ENCODE results near the gene ZNF512B. TPM values are rescaled to one million over a fixed set of nuclear protein-coding genes. Genes with fewer than 3 reads are reported as not detected.

ZNF512B gene
- total RNA-seq, 2 donors from 2014 or later, result 10.2 to 13.8 TPM

- Histone ChIP-seq H3K9me3 (no peaks in the 10 kb centered on the region), H3K4me3 (no peak overlapping the region), H3K36me3 (peaks cover 47% of the 10 kb centered on the region), H3K4me1 (ENCODE audit: control insufficient read depth in 1 of 2, low read depth in 2 of 2) (peaks cover 0 to 4% of the 10 kb centered on the region in 2 donors), H3K27ac (no peak overlapping the region), H3K27me3 (replicated peaks; ENCODE audit: insufficient read depth) (no peaks in the 10 kb centered on the region)
- DNase-seq (ENCODE audit: low spot score), result no peak
- TF ChIP-seq CTCF (IDR thresholded peaks at IDR 0.05), result no peak
- no peak for ATAC-seq (ENCODE audit: insufficient number of reproducible peaks, low FRiP score, low read depth)
Measured at GRCh38 chr20:63929071-63929470, 40.7 kb downstream of the ZNF512B start.

- no peaks in the 10 kb centered on the region for H3K9me3 ChIP-seq
- no peak for ATAC-seq (ENCODE audit: insufficient number of reproducible peaks, low FRiP score, low read depth)
- no peaks in the 10 kb centered on the region for H3K27me3 ChIP-seq (replicated peaks; ENCODE audit: insufficient read depth)
- peaks cover 0 to 8% of the 10 kb centered on the region in 2 donors for H3K4me1 ChIP-seq (ENCODE audit: control insufficient read depth in 1 of 2, low read depth in 2 of 2)
- no peak overlapping the region for H3K27ac ChIP-seq
- DNase-seq (ENCODE audit: low spot score), result no peak
- no peak overlapping the region for H3K4me3 ChIP-seq
- no peak for TF ChIP-seq CTCF (IDR thresholded peaks at IDR 0.05)
- peaks cover 33% of the 10 kb centered on the region for H3K36me3 ChIP-seq
Measured at GRCh38 chr20:63926298-63926697, 43.4 kb downstream of the ZNF512B start.

GRCh38 chr20:63924241-63924640 lies 45.5 kb downstream of the ZNF512B start:
- H3K36me3 ChIP-seq, result peaks cover 14% of the 10 kb centered on the region
- H3K27ac ChIP-seq, result no peak overlapping the region
- ATAC-seq (ENCODE audit: insufficient number of reproducible peaks, low FRiP score, low read depth) (no peak), DNase-seq (ENCODE audit: low spot score) (no peak)
- H3K4me3 ChIP-seq, result no peak overlapping the region
- no peaks in the 10 kb centered on the region for H3K9me3 ChIP-seq
- H3K27me3 ChIP-seq (replicated peaks; ENCODE audit: insufficient read depth), result no peaks in the 10 kb centered on the region
- peaks cover 0 to 8% of the 10 kb centered on the region in 2 donors for H3K4me1 ChIP-seq (ENCODE audit: control insufficient read depth in 1 of 2, low read depth in 2 of 2)
- no peak for TF ChIP-seq CTCF (IDR thresholded peaks at IDR 0.05)

- DNase-seq (ENCODE audit: low spot score) (no peak), ATAC-seq (ENCODE audit: insufficient number of reproducible peaks, low FRiP score, low read depth) (no peak)
- no peak overlapping the region for H3K27ac ChIP-seq
- peaks cover 11% of the 10 kb centered on the region for H3K36me3 ChIP-seq
- H3K27me3 ChIP-seq (replicated peaks; ENCODE audit: insufficient read depth), result no peaks in the 10 kb centered on the region
- peaks cover 0 to 8% of the 10 kb centered on the region in 2 donors for H3K4me1 ChIP-seq (ENCODE audit: control insufficient read depth in 1 of 2, low read depth in 2 of 2)
- no peak for TF ChIP-seq CTCF (IDR thresholded peaks at IDR 0.05)
- H3K9me3 ChIP-seq, result no peaks in the 10 kb centered on the region
- no peak overlapping the region for H3K4me3 ChIP-seq
Measured at GRCh38 chr20:63923651-63924050, 46.1 kb downstream of the ZNF512B start.

GRCh38 chr20:63920226-63920625 lies 49.5 kb downstream of the ZNF512B start:
- Histone ChIP-seq H3K27me3 (replicated peaks; ENCODE audit: insufficient read depth) (no peaks in the 10 kb centered on the region), H3K9me3 (no peaks in the 10 kb centered on the region), H3K4me3 (no peak overlapping the region), H3K27ac (no peak overlapping the region), H3K36me3 (peaks cover 3% of the 10 kb centered on the region), H3K4me1 (ENCODE audit: control insufficient read depth in 1 of 2, low read depth in 2 of 2) (peaks cover 0 to 8% of the 10 kb centered on the region in 2 donors)
- TF ChIP-seq CTCF (IDR thresholded peaks at IDR 0.05), result no peak
- DNase-seq (ENCODE audit: low spot score), result no peak
- ATAC-seq (ENCODE audit: insufficient number of reproducible peaks, low FRiP score, low read depth), result no peak
